SK-N-SH (cell line): ENCODE data around the gene MX2. TPM values are rescaled to one million over a fixed set of nuclear protein-coding genes. Genes with fewer than 3 reads are reported as not detected.

Source experiments
- CTCF ChIA-PET: fragments of 300-600, 350-600 bp; formaldehyde crosslinking; extraction: SDS; loops from one replicate; lab custom pipeline; 2021; lab: Yijun Ruan, JAX
- POLR2A ChIA-PET: fragments of 350-600 bp; sonication (Branson Sonifier 250); formaldehyde crosslinking; extraction: SDS; loops from one replicate; lab custom pipeline; 2020; ENCODE audit warnings: antibody characterized with exemption, inconsistent platforms; lab: Yijun Ruan, JAX
- DNase-seq: peaks from one replicate; pipeline ENCODE4 v3.0.0; 2012
- H2AFZ ChIP-seq: fragments of 200-600 bp; sonication (generic); 2 replicates; pipeline ENCODE4 v1.8.1; 2016; ENCODE audit warnings: antibody characterized with exemption, mild to moderate bottlenecking, low read depth
- H3F3A ChIP-seq: fragments of 200-600 bp; sonication (generic); replicated peaks from 2 replicates; pipeline ENCODE3; 2016; ENCODE audit warnings: antibody characterized with exemption, mild to moderate bottlenecking; ENCODE audit not compliant: insufficient read depth
- H3K27ac ChIP-seq, 2 experiments: fragments of 200-500 bp in 1 of 2; fragments of 200-600 bp in 1 of 2; sonication (Bioruptor generic) in 1 of 2; sonication (generic), shearing (Covaris generic) in 1 of 2; 2 replicates each; pipeline versions ENCODE4 v1.5.1 to v1.6.1; 2014 to 2016; ENCODE audit warnings: low read depth in 2 of 2, inconsistent platforms in 1 of 2, low read length in 1 of 2, mild to moderate bottlenecking in 1 of 2, mixed read lengths in 1 of 2
- H3K27me3 ChIP-seq: fragments of 200-600 bp; sonication (generic), shearing (Covaris generic); 2 replicates; pipeline ENCODE4 v1.6.1; 2016; ENCODE audit warnings: mixed run types; ENCODE audit not compliant: insufficient read depth
- H3K36me3 ChIP-seq, 2 experiments: fragments of 200-500 bp in 1 of 2; fragments of 200-600 bp in 1 of 2; sonication (Bioruptor generic) in 1 of 2; sonication (generic) in 1 of 2; replicated peaks in 1 of 2; 2 replicates each; pipeline versions ENCODE3 to v1.5.1; 2014 to 2016; ENCODE audit warnings: low read length in 1 of 2, mild to moderate bottlenecking in 1 of 2; ENCODE audit not compliant: insufficient read depth in 2 of 2, control insufficient read depth in 1 of 2
- H3K4me1 ChIP-seq, 2 experiments: fragments of 200-500 bp in 1 of 2; fragments of 200-600 bp in 1 of 2; sonication (Bioruptor generic) in 1 of 2; sonication (generic), shearing (Covaris generic) in 1 of 2; 2 replicates each; pipeline versions ENCODE4 v1.5.1 to v1.6.1; 2014 to 2016; ENCODE audit warnings: low read depth in 1 of 2, low read length in 1 of 2, mixed run types in 1 of 2; ENCODE audit not compliant: insufficient read depth in 2 of 2, control insufficient read depth in 1 of 2
- H3K4me2 ChIP-seq: fragments of 200-600 bp; sonication (generic), shearing (Covaris generic); 2 replicates; pipeline ENCODE4 v1.6.1; 2017; ENCODE audit warnings: mixed run types
- H3K4me3 ChIP-seq, 2 experiments: fragments of 200-500 bp in 1 of 2; fragments of 200-600 bp in 1 of 2; sonication (Bioruptor generic) in 1 of 2; sonication (generic), shearing (Covaris generic) in 1 of 2; 2 replicates each; pipeline versions ENCODE4 v1.5.1 to v1.8.1; 2014 to 2016; ENCODE audit warnings: low read depth in 2 of 2, inconsistent platforms in 1 of 2, low read length in 1 of 2, mild to moderate bottlenecking in 1 of 2, mixed read lengths in 1 of 2, moderate library complexity in 1 of 2
- H3K79me2 ChIP-seq: fragments of 200-600 bp; sonication (generic); 2 replicates; pipeline ENCODE4 v1.8.1; 2017; ENCODE audit warnings: mild to moderate bottlenecking; ENCODE audit not compliant: insufficient read depth
- H3K9ac ChIP-seq: fragments of 200-600 bp; sonication (generic); 2 replicates; pipeline ENCODE4 v1.6.1; 2017; ENCODE audit warnings: mixed run types
- H3K9me2 ChIP-seq: fragments of 200-600 bp; sonication (generic); 2 replicates; pipeline ENCODE4 v1.6.1; 2017; ENCODE audit warnings: mixed run types
- H3K9me3 ChIP-seq: fragments of 200-600 bp; sonication (generic); 2 replicates; pipeline ENCODE4 v1.6.1; 2017; ENCODE audit warnings: mixed run types, mild to moderate bottlenecking, moderate library complexity
- H4K20me1 ChIP-seq: fragments of 200-600 bp; sonication (generic); 2 replicates; pipeline ENCODE4 v1.6.1; 2017; ENCODE audit warnings: mild to moderate bottlenecking, mixed run types; ENCODE audit not compliant: insufficient read depth
- EP300 ChIP-seq, 2 experiments: IDR thresholded peaks; 2 replicates each; pipeline versions ENCODE4 v1.4.0 to v1.6.1; 2012; ENCODE audit warnings: borderline replicate concordance in 1 of 2, low read depth in 1 of 2, low read length in 1 of 2
- EZH2phosphoT487 ChIP-seq: fragments of 200-600 bp; sonication (generic); IDR thresholded peaks from 2 replicates; pipeline ENCODE4 v1.6.1; 2017; ENCODE audit warnings: low read depth, mixed run types, mild to moderate bottlenecking, antibody characterized with exemption, moderate library complexity, borderline replicate concordance
- GABPA ChIP-seq: IDR thresholded peaks from 2 replicates; pipeline ENCODE4 v1.4.0; 2012; ENCODE audit warnings: low read depth, mild to moderate bottlenecking
- MEF2A ChIP-seq: IDR thresholded peaks from 2 replicates; pipeline ENCODE4 v1.4.0; 2012; ENCODE audit warnings: low read depth, borderline replicate concordance
- MXI1 ChIP-seq: IDR thresholded peaks from 2 replicates; pipeline ENCODE4 v1.6.1; 2012; ENCODE audit warnings: mild to moderate bottlenecking, low read depth, low read length, improper control_type of control experiment
- NRF1 ChIP-seq: IDR thresholded peaks from 2 replicates; pipeline ENCODE4 v1.6.1; 2012; ENCODE audit warnings: low read depth, mild to moderate bottlenecking, low read length
- POLR2AphosphoS5 ChIP-seq: IDR thresholded peaks from 2 replicates; pipeline ENCODE4 v1.6.1; 2012; ENCODE audit warnings: low read depth, low read length
- RAD21 ChIP-seq: IDR thresholded peaks from 2 replicates; pipeline ENCODE4 v1.6.1; 2012; ENCODE audit warnings: mild to moderate bottlenecking, low read length
- RFX5 ChIP-seq: IDR thresholded peaks from 2 replicates; pipeline ENCODE4 v1.6.1; 2012; ENCODE audit warnings: mild to moderate bottlenecking, improper control_type of control experiment, low read length
- SIN3A ChIP-seq: IDR thresholded peaks from 2 replicates; pipeline ENCODE4 v1.6.1; 2012; ENCODE audit warnings: low read depth, mild to moderate bottlenecking, low read length, moderate library complexity, borderline replicate concordance
- TAF1 ChIP-seq: IDR thresholded peaks from 2 replicates; pipeline ENCODE4 v1.6.1; 2012; ENCODE audit warnings: low read depth, mild to moderate bottlenecking, low read length, moderate library complexity, borderline replicate concordance
- TCF12 ChIP-seq: IDR thresholded peaks from 2 replicates; pipeline ENCODE4 v1.4.0; 2012
- TEAD4 ChIP-seq: IDR thresholded peaks from 2 replicates; pipeline ENCODE4 v1.4.0; 2012; ENCODE audit warnings: mild to moderate bottlenecking, borderline replicate concordance; ENCODE audit not compliant: insufficient read depth
- YY1 ChIP-seq: IDR thresholded peaks from 2 replicates; pipeline ENCODE4 v1.4.0; 2012; ENCODE audit warnings: low read depth, mild to moderate bottlenecking
- WGBS: methylation state at CpG from one replicate; pipeline ENCODE4 v1.1.6; 2017; ENCODE audit warnings: low lambda C conversion rate; 5-methylcytosine and 5-hydroxymethylcytosine counted together
- polyA plus RNA-seq, 3 experiments: library from polyadenylated mRNA; depleted of rRNA; stranded (reverse); fragments of >200 nt; gene quantifications; 2 replicates each; pipeline ENCODE4 v1.2.3, GENCODE V29; 2012
- TF ChIP-seq, protein P1 (sequence below): fragments of 200-600 bp; sonication (generic); IDR thresholded peaks from 2 replicates; pipeline ENCODE4 v1.6.1; 2017; ENCODE audit warnings: antibody characterized with exemption, mild to moderate bottlenecking, moderate library complexity
- TF ChIP-seq, protein P2 (sequence below): IDR thresholded peaks from 2 replicates; pipeline ENCODE4 v1.6.1; 2012; ENCODE audit warnings: mild to moderate bottlenecking, low read depth, low read length, moderate library complexity
- TF ChIP-seq, protein P3 (sequence below): IDR thresholded peaks from 2 replicates; pipeline ENCODE4 v1.4.0; 2012; ENCODE audit warnings: low read depth
- TF ChIP-seq, protein P4 (sequence below): IDR thresholded peaks from 2 replicates; pipeline ENCODE4; 2012
- TF ChIP-seq, protein P5 (sequence below): IDR thresholded peaks from 2 replicates; pipeline ENCODE4 v1.4.0; 2012; ENCODE audit warnings: low read depth, borderline replicate concordance

The MX2 gene
- polyA plus RNA-seq, 1 of the 3 experiments (the other 2 are of a cell fraction): 0.08 TPM

DNA sequence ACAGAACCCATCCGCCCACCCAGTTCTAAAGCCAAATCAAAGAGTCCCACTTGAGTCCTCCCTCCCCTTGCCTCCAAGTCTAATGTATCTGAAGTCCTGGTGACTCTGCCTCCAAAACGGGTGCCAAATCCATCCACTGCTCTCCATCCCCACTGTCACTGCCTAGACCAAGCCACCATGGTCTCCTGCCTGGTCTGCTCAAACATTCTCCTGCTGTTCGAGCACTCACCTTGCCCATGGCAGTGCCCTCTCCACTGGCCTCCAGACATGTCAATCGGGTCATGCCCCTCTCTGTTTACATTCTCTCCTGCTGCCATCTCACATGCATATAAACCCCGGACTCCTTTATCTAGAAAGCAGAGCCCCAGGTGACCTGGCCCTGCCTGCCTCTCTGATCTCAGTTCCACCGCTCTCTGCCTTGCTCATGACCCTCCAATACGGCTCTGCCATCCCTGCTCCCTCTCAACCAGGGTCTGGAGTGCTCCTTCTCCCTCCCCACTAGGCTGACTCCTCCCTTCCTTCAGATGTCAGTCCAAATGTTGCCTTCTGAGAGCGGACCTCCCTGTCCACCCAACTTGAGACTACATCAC lies 32.1 kb downstream of the MX2 start:
- Histone ChIP-seq H3K4me3 (no peak overlapping the region), H3K9me2 (no peaks in the 10 kb centered on the region), H3K79me2 (no peaks in the 10 kb centered on the region), H3K27ac (no peak overlapping the region), H3K4me1 (no peaks in the 10 kb centered on the region), H3K36me3 (no peaks in the 10 kb centered on the region), H3K9ac (no peak overlapping the region), H4K20me1 (no peaks in the 10 kb centered on the region), H2AFZ (no peak overlapping the region), H3K9me3 (no peaks in the 10 kb centered on the region), H3K27me3 (peaks cover 11% of the 10 kb centered on the region; the same call in 1 of the 2 replicates), H3F3A (no peaks in the 10 kb centered on the region), H3K4me2 (no peak overlapping the region)
- ChIA-PET POLR2A (no interaction called here), CTCF (no interaction called here)
- WGBS: 23% methylated on average over 8 of the region's 8 CpGs
- TF ChIP-seq, protein P1, sequence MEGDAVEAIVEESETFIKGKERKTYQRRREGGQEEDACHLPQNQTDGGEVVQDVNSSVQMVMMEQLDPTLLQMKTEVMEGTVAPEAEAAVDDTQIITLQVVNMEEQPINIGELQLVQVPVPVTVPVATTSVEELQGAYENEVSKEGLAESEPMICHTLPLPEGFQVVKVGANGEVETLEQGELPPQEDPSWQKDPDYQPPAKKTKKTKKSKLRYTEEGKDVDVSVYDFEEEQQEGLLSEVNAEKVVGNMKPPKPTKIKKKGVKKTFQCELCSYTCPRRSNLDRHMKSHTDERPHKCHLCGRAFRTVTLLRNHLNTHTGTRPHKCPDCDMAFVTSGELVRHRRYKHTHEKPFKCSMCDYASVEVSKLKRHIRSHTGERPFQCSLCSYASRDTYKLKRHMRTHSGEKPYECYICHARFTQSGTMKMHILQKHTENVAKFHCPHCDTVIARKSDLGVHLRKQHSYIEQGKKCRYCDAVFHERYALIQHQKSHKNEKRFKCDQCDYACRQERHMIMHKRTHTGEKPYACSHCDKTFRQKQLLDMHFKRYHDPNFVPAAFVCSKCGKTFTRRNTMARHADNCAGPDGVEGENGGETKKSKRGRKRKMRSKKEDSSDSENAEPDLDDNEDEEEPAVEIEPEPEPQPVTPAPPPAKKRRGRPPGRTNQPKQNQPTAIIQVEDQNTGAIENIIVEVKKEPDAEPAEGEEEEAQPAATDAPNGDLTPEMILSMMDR: no peak
- TF ChIP-seq TCF12: no peak
- no peak for TF ChIP-seq RFX5
- TF ChIP-seq, protein P2, sequence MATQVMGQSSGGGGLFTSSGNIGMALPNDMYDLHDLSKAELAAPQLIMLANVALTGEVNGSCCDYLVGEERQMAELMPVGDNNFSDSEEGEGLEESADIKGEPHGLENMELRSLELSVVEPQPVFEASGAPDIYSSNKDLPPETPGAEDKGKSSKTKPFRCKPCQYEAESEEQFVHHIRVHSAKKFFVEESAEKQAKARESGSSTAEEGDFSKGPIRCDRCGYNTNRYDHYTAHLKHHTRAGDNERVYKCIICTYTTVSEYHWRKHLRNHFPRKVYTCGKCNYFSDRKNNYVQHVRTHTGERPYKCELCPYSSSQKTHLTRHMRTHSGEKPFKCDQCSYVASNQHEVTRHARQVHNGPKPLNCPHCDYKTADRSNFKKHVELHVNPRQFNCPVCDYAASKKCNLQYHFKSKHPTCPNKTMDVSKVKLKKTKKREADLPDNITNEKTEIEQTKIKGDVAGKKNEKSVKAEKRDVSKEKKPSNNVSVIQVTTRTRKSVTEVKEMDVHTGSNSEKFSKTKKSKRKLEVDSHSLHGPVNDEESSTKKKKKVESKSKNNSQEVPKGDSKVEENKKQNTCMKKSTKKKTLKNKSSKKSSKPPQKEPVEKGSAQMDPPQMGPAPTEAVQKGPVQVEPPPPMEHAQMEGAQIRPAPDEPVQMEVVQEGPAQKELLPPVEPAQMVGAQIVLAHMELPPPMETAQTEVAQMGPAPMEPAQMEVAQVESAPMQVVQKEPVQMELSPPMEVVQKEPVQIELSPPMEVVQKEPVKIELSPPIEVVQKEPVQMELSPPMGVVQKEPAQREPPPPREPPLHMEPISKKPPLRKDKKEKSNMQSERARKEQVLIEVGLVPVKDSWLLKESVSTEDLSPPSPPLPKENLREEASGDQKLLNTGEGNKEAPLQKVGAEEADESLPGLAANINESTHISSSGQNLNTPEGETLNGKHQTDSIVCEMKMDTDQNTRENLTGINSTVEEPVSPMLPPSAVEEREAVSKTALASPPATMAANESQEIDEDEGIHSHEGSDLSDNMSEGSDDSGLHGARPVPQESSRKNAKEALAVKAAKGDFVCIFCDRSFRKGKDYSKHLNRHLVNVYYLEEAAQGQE: no peak
- no peak for TF ChIP-seq EZH2phosphoT487
- TF ChIP-seq, protein P3, sequence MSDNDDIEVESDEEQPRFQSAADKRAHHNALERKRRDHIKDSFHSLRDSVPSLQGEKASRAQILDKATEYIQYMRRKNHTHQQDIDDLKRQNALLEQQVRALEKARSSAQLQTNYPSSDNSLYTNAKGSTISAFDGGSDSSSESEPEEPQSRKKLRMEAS: no peak
- no peak for DNase-seq

DNA sequence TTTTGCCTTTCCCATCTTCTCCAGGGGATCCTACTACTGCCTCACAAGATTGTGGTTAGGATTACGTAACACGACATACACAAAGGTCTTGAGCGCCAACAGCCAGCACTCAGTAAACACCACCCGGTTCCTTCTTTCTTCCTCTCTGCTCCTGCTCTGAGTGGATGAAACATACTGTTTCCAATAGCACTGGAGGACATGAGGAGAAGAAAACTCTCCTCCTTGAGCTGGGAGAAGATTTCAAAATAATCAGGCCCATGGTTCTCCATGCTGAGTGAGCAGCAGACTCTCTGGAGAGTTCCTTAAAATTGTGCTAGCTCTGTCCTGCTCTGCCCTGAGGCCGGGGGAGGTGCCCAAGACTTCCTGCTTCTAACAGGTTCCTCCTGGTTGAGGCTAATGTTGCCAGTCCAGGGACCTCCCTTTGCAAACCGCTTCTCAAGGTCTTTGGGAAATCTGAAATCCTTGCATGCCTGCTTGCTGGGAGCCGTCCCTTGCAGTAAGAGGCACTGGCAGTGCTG lies 34.8 kb downstream of the MX2 start:
- CTCF ChIA-PET: no interaction called here
- no peak overlapping the region for H2AFZ ChIP-seq
- peaks cover 11% of the 10 kb centered on the region; the same call in 1 of the 2 replicates for H3K27me3 ChIP-seq
- no peak for TF ChIP-seq NRF1
- no peak for TF ChIP-seq TAF1
- TF ChIP-seq, protein P4, sequence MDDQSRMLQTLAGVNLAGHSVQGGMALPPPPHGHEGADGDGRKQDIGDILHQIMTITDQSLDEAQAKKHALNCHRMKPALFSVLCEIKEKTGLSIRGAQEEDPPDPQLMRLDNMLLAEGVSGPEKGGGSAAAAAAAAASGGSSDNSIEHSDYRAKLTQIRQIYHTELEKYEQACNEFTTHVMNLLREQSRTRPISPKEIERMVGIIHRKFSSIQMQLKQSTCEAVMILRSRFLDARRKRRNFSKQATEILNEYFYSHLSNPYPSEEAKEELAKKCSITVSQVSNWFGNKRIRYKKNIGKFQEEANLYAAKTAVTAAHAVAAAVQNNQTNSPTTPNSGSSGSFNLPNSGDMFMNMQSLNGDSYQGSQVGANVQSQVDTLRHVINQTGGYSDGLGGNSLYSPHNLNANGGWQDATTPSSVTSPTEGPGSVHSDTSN: no peak
- TF ChIP-seq TEAD4: no peak
- TF ChIP-seq GABPA: no peak
- no peak for TF ChIP-seq RAD21
- TF ChIP-seq TCF12: no peak
- no peak for TF ChIP-seq EP300 (IDR thresholded peaks at IDR 0.05; ENCODE audit: borderline replicate concordance in 1 of 2, low read depth in 1 of 2, low read length in 1 of 2)
- no peak for TF ChIP-seq POLR2AphosphoS5
- no peak for TF ChIP-seq EZH2phosphoT487
- TF ChIP-seq MXI1: no peak
- TF ChIP-seq MEF2A: no peak
- TF ChIP-seq SIN3A: no peak
- TF ChIP-seq, protein P5, sequence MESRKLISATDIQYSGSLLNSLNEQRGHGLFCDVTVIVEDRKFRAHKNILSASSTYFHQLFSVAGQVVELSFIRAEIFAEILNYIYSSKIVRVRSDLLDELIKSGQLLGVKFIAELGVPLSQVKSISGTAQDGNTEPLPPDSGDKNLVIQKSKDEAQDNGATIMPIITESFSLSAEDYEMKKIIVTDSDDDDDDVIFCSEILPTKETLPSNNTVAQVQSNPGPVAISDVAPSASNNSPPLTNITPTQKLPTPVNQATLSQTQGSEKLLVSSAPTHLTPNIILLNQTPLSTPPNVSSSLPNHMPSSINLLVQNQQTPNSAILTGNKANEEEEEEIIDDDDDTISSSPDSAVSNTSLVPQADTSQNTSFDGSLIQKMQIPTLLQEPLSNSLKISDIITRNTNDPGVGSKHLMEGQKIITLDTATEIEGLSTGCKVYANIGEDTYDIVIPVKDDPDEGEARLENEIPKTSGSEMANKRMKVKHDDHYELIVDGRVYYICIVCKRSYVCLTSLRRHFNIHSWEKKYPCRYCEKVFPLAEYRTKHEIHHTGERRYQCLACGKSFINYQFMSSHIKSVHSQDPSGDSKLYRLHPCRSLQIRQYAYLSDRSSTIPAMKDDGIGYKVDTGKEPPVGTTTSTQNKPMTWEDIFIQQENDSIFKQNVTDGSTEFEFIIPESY: no peak
- TF ChIP-seq YY1: no peak
- H3K9me3 ChIP-seq: no peaks in the 10 kb centered on the region
- H3K27ac ChIP-seq: no peak overlapping the region
- H4K20me1 ChIP-seq: no peaks in the 10 kb centered on the region
- no peaks in the 10 kb centered on the region for H3K79me2 ChIP-seq
- H3K4me1 ChIP-seq: no peaks in the 10 kb centered on the region
- no peaks in the 10 kb centered on the region for H3K9me2 ChIP-seq
- no peak overlapping the region for H3K4me2 ChIP-seq
- H3K9ac ChIP-seq: no peak overlapping the region
- no peak overlapping the region for H3K4me3 ChIP-seq
- POLR2A ChIA-PET: no interaction called here
- no peak for DNase-seq
- WGBS: 50% methylated on average over 5 of the region's 7 CpGs
- no peaks in the 10 kb centered on the region for H3K36me3 ChIP-seq
- H3F3A ChIP-seq: no peaks in the 10 kb centered on the region
